Measurements from ENCODE around the gene FCER2.

- TF ChIP-seq CTCF (IDR thresholded peaks at IDR 0.05; ENCODE audit: borderline replicate concordance, extremely low read depth, low read length, poor library complexity, severe bottlenecking) (peak; percentile 19), EZH2 (IDR thresholded peaks at IDR 0.05; ENCODE audit: borderline replicate concordance, low read depth, low read length, severe bottlenecking) (no peak)
Measured at GRCh38 chr19:7641290-7642276, 60.3 kb downstream of the FCER2 start.
